GM18508 (cell line): ENCODE measurements around the gene CLCF1.

Experiments
- ATAC-seq: cut with Tn5 transposase; IDR thresholded peaks from one replicate; pipeline ENCODE4 v1.9.1; 2021; ENCODE audit warnings: moderate number of reproducible peaks; ENCODE audit not compliant: insufficient read depth, unreplicated experiment

CLCF1 gene

GRCh38 chr11:67364783-67365722, 8.3 kb downstream of the CLCF1 start:
- no peak for ATAC-seq

- no peak for ATAC-seq
These were observed 9.2 kb downstream of the CLCF1 start for GRCh38 chr11:67364169-67364568.

- ATAC-seq: no peak
These were observed 15.3 kb downstream of the CLCF1 start for GRCh38 chr11:67357831-67358670.

- no peak for ATAC-seq
These were observed 16.4 kb downstream of the CLCF1 start for GRCh38 chr11:67356864-67357561.

GRCh38 chr11:67356387-67356863, 17.0 kb downstream of the CLCF1 start:
- ATAC-seq: no peak

GRCh38 chr11:67355794-67356386, 17.5 kb downstream of the CLCF1 start:
- ATAC-seq: no peak

GRCh38 chr11:67355023-67355793, 18.2 kb downstream of the CLCF1 start:
- ATAC-seq: no peak

GRCh38 chr11:67354075-67355022, 19.0 kb downstream of the CLCF1 start:
- no peak for ATAC-seq

GRCh38 chr11:67353317-67354074, 19.9 kb downstream of the CLCF1 start, which contains the start of gene POLD4:
POLD4 (minus strand) TSS chr11:67353546; CDS start chr11:67353399, 147 bp downstream.
- peak; percentile 49 for ATAC-seq

- peak; percentile 4 for ATAC-seq
These were observed 20.7 kb downstream of the CLCF1 start for GRCh38 chr11:67352546-67353316.

GRCh38 chr11:67351275-67352005, 22.0 kb downstream of the CLCF1 start:
- ATAC-seq: no peak

GRCh38 chr11:67349928-67350465, 23.4 kb downstream of the CLCF1 start:
- no peak for ATAC-seq

GRCh38 chr11:67349457-67349856, 23.9 kb downstream of the CLCF1 start:
- ATAC-seq: no peak

- no peak for ATAC-seq
These were observed 24.4 kb downstream of the CLCF1 start for GRCh38 chr11:67349036-67349435.

- no peak for ATAC-seq
These were observed 25.2 kb downstream of the CLCF1 start for GRCh38 chr11:67347964-67348749.
